NCI-H82 (cell line): Measurements from ENCODE around the gene PTPRD.

ENCODE experiments used
- DNase-seq: peaks from one replicate; lab custom pipeline; 2025; lab: John Stamatoyannopoulos, UW

The PTPRD gene

DNA sequence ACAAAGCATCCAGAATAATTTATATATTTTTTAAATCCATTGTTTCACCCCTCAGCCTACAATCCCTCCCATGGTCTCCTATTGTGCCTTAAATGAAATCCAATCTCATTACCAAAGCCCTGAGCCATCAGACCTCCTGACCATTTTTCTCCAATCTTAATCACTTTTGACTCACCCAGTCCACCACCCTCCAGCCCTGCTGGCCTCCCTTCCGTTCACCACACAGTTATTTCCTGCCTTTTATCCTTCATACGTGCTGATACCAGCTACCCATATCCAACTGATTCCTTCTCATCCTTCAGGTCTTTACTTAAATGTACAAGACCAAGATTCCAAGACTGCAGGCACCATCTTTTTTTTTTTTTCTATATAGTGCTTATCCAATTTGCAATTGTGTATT is 1786.5 kb downstream of the PTPRD start:
- DNase-seq = no peak

DNA sequence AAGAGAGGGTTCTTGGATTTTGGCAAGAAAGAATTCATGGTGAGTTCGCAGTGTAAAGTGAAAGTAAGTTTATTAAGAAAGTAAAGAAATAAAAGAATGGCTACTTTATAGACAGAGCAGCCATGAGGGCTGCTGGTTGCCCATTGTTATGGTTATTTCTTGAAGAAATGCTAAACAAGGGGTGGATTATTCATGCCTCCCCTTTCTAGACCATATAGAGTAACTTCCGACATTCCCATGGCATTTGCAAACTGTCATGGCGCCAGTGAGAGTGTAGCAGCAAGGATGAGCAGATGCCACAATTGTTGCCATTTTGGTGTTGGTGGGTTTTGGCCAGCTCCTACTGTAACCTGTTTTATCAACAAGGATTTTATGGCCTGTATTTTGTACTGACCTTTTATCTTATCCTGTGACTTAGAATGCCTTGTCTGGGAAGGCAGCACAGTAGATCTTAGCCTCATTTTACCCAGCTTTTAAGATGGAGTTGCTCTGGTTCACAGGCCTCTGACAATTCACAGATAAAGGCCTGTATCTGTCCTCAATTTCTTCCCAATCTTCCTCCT is 1787.1 kb downstream of the PTPRD start:
- no peak for DNase-seq

DNA sequence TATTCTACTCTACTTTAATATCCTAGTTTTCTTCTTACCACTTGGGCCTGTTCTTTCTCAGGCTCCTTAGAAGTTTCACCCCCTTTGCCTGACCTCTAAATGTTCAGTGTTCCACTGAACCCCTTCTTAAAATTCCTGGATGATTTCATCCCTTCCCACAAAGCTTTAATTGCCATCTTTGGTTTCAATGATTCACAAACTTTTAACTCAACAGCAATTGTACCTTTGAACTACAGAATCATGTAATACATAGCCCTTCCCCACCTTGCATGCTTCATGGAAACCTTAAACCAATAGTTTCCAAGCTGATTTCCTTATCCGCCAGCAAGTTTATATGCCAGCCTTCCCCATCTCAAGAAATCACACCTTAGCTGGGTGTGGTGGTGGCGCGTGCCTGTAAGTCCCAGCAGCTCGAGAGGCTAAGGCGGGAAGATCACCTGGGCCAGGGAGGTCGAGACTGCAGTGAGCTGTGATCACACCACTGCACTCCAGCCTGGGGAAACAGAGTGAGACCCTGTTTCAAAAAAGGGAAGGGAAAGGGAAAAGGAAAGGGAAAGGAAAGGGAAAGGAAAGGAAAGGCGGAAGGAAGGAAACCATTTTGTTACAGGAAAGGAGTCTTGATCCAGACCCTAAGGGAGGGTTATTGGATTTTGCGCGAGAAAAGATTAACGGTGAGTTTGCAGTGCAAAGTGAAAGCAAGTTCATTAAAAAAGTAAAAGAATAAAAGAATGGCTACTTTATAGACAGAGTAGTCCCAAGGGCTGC is 1789.5 kb downstream of the PTPRD start:
- DNase-seq = no peak

DNA sequence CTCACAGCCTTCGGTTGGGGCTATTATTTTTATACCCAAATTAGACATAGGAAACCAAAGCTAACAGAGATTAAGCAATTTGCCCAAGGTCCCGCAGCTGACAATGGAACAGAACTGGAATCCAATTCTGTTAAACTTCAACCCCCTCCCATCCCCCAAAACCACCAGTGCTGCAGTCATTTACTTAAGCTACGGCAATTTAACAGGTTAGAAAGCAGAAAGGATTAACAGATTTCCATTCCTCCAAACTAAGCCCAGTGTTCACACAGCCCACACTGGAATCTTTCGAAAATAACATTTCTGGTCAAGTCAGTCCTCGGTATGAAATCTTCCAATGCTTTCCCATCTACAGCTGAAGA is 1790.2 kb downstream of the PTPRD start:
- DNase-seq = peak; percentile 68

DNA sequence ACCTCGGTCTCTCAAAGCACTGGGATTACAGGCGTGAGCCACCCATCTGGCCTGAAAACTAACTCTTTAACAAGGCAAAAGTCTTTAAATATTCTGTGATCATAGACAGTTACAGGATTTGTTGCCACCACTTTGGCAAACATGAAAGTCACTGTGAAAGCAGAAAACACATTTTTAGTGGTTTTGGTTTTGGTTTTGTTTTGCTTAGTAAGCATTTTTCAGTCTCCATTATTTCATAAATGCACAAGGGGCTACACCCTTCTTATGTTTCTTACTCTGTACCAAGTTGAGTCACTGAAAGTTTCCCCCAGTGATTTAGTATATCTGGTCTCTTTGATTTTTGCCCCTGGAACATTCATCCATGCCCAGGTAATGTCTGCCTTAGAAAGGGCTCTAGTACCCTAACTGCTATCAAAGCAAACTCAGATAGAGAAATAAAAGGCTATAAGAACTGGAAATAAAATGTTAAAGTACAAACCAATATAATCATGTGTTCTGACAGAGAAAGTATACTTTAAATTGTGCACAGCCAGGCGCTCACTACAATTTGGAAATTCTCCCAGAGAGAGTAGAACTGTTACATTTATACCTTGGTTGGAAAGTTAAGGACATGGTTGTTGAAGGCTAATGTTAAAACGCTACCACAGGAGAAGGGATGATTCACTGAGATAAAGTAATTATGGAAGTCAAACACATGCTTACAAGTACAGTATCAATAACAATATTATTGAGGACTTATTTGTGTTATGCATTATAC is 1790.7 kb downstream of the PTPRD start:
- DNase-seq = no peak

DNA sequence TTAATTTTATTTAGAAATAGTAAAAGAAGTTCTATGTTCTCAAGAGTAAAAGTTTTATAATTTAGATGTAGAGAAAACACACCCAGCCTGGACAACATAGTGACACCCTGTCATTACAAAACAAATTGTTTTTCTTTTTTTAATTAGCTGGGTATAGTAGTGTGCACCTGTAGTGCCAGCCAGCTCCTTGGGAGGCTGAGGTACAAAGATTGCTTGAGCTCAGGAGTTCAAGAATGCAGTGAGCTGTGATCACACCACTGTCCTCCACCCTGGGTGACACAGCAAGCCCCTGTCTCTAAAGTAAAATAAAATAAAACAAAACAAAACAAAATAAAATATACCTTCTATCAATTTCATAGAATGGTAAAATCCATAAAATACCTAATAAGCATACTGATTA is 1795.5 kb downstream of the PTPRD start:
- DNase-seq = no peak

DNA sequence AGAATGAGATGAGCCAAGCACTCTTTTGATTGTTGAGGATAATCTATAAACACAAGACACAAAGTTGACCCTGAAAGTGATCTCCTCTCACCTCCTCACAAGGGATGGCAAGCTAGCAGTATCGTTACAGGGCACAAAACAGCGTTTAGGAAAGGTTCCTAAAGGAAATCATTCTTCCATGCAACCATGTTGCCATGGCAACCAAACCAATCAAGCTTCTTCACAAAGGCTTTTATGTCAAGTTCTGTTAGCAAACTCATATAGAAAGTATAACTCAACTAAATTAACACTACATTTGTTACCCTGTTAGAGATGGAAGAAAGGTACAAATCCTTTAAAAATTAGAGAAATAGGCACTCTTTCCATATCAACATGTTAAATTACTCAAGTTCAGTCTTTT is 1796.4 kb downstream of the PTPRD start:
- peak; percentile 3 for DNase-seq

DNA sequence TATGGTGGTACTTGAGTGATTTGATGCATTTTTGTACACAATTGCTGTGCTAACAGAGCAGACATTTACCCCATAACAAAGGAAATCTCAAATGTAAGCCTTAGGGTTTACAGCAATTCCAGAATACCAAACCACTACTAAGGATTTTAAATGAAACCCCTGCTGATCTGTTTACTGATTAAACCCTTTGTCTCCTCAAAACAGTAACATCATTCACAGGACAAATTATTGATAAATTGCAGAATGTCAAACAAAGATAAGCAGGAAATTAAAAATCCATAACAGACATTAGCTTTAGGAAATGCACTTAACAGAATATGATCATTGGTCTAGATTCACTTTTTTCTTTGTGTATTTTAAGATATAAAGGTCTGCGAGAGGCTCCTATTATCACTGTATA is 1796.9 kb downstream of the PTPRD start:
- no peak for DNase-seq

DNA sequence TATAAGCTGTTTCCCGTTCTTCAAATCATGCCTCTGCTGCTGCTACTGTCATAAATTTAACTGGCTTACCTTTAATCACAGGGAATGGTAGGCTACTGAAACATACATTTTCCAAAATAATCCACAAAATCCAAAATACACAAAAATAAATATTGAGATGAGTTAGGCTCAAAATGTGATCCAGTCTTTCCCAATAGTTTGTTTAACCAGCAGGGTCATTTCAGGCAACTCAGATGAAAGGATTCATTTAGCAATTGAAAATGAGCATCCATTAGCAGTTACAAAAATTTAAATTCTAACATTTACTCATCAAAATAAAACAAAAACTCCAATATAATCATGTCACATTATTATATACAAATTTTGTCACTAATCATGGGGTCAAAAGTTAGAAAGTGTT is 1797.6 kb downstream of the PTPRD start:
- DNase-seq = no peak

DNA sequence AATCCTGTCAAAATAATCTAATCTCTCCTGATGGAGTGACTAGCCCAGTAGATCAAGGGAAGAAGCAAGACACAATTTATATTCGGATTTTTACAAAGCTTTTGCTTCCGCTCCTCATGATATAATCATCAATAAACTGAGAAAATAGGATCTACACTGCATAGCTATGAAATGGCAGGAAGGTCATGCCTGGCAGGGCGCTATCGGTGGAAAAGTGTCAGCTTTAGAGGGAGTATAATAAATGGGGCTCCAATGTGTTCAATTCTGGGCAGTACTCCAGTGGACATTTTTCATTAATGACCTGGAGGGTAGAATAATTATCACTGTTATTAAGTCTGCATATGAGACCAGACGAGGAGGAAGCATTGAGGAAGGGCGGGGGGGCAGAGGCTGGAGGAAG is 1799.9 kb downstream of the PTPRD start:
- DNase-seq = no peak

DNA sequence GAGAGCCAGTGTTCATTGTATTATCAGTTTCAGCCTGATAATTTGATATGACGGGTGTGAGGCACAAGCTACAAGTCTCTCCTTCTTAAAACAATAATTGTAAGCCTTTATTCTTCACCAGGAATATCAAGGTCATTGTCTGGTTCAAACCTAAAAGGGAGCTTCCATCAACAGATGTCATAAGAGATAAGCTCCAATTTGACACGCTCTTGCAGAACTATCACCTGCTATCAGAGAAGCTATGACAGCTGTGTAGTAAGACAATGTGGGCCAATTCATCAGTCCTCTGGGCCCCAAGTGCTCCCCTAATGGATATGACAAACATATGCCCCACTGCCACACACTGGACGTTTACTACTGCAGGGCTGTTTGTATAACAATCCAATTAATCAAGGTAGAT is 1803.1 kb downstream of the PTPRD start:
- peak; percentile 80 for DNase-seq

DNA sequence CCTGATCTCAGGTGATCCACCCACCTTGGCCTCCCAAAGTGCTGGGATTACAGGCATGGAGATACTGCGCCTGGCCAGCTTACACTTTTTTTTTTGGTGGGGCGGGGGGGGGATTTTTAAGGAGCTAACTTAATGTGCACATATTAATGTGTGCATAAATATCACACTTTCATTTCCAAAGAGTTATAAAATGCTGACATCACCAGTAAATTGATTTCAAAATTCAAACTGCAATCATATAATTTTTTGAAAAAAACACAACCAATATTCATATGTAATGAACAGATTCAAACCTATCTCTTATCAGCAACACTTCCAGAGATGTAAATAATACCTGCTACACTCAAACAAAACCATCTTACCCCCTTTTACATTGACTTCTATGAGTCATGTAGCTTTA is 1806.7 kb downstream of the PTPRD start:
- DNase-seq = no peak

DNA sequence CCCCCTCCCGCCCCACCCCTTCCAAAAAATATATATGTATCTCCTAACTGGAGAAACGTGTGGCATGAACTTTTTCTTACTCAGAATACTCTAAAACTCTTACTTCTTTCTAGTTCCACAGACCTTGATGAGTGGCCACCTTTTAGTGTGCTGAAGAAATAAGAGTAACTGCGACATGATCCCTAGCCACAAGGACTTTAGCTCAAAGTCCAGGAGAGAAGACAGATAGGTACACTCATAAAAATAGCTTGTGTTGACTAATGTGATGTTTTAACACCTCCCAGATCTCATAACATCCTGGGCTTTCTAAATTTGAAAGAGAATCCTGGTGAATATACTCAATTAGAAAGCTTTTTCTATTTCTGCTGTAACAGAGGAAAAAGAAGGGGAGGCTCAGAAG is 1808.2 kb downstream of the PTPRD start:
- DNase-seq = no peak

DNA sequence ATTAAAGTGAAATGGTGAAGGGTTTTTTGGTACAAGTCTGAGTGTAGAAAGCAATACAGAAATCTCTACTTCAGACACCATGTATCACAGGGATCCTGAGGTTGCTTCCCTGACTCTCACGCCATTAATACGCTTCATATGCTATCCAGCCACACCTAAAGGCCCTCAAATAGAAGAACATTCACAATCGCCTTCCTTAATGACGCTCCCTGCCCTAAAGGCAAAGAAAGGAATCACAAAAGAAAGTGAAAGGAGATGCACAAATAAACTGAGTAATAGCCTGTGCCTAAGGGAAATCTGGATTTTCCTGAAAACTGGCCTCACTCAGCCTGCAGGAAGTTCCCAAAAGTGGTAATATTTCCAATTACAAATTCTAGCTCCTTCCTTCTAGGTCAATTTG is 1810.6 kb downstream of the PTPRD start:
- no peak for DNase-seq

DNA sequence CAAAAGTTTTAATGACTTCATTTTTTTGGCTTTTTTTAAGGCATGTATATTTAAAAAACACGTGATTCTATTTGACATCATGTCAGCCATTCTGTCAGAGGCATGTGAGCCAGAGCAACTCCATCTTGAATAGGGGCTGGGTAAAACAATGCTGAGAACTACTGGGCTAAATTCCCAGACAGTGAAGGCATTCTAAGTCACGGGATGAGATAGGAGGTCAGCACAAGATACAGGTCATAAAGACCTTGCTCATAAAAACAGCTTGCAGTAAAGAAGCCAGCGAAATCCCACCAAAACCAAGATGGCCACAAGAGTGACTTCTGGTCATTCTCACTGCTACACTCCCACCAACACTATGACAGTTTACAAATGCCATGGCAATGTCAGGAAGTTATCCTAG is 1812.6 kb downstream of the PTPRD start:
- no peak for DNase-seq

DNA sequence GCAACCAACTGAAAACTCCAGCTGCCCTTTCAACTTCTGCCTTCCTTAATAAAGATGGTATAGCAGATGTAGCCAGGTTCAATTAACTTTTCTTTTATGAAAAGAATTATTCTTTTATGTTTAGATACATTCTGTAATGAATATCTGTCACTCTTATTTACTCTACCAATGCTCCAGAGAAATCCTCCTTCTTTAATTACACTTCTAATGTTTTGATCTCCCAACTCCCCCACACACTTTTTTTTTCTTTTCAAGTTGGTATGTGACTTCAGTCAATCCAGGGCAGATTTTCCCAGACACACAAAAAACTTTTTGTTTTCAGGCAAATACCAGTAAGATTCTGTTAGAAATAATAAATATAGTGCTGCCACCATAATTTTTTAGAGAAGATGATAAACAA is 1813.2 kb downstream of the PTPRD start:
- no peak for DNase-seq

DNA sequence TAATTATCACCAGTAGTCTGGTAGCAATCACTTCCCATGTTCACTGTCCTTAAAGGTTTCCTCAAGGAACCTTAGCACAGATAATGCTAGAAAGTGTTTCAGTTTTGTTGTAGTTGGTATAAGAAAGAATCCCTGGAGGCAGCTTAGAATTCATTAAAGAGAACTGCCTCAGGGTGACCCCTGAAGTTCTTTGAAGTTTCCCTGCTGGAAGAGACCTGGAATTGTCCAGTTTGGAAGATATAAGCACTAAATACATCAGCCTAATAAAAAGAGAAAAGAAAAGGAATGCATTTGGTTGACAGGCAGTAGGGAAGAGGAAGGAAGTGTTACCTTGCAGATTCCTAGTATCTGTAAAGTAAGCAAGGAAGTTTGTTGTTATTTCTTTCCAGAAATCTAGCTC is 1813.6 kb downstream of the PTPRD start:
- no peak for DNase-seq

DNA sequence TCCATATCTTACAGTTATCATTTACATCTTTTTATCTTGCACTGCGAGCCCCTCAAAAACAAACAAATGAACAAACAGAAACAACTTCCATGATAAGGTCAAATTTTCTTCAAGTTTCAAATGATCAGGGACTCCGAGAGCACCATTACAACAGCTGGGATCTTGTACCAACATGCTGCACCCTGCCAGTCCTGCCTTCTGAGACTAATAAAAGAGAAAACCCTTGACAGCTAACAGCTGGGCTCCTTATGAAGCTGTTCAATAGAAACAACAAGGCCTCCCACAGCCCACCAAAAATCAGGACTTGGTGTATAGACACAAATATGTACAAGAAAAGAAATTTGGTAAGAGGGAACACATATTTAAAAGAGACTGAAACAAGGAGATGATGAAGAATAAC is 1828.0 kb downstream of the PTPRD start:
- peak; percentile 23 for DNase-seq

DNA sequence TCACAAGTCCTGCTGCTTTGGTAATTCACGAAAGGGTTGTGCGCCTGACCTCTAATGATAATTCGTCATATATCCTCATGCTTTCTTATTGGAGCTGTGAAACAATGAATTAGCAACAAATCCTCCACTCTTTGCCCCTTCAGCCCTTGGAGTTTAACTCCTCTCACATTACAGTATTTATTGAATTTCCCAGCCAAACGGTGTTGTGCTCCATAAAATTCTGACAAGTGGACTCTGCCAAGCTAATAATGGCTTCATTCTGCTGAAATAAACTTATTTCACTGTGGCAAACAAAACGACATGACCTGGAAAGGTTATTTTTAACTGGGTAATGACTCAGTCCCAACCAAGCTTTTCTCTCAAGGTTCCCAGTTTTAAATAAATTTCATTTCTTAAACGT is 1828.9 kb downstream of the PTPRD start:
- no peak for DNase-seq

DNA sequence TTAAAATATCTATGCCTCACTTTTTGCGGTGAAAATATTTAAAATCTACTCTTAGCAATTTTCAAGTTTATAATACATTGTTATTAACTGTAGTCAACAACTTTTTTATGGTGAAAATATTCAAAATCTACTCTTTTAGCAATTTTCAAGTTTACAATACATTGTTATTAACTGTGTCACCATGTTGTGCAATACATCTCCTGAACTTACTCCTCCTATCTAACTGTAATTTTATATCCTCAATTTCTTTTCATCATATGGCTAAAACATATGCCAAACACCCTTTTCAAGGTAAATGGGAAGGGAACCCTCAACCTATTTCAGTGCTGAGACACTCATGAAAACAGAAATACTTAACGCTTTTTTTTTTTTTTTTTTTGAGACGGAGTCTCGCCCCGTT is 1830.6 kb downstream of the PTPRD start:
- DNase-seq = no peak

DNA sequence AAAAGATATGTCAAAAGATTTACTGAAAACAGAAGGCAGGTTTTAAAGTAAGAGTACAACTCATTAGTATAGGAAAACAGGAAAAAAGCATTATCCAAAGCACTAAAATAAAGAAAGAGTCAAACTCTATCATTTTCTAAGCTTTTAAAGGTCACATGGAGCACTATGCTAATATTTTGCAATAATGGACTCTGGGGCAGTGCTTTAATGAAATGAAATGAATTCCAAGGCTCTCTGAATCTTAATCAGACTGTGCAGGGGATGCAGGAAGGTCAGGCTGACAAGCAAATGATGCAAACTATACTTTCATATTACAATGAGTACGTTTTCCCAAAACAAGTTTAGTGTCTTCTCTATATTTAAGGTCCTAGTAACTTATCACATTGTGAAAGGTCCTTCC is 1831.3 kb downstream of the PTPRD start:
- no peak for DNase-seq

DNA sequence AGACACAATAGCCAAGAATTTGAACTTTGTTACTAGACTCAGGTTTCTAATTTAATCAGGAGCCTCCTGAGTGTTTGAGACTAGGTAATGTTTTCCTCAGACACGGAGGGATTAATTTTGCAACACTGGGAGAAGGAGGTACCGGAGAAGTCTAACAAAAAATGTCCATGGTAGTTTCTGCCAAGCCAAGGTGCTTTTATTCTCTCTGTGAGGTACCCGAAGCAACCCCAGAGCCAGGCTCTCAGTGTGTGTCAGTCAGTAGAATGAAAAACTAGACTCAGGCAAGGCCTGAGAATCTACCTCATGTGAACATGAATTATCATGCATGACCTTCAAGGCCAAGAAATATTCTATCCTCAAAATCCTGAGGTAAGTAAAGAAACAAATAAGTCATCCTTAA is 1832.4 kb downstream of the PTPRD start:
- no peak for DNase-seq

DNA sequence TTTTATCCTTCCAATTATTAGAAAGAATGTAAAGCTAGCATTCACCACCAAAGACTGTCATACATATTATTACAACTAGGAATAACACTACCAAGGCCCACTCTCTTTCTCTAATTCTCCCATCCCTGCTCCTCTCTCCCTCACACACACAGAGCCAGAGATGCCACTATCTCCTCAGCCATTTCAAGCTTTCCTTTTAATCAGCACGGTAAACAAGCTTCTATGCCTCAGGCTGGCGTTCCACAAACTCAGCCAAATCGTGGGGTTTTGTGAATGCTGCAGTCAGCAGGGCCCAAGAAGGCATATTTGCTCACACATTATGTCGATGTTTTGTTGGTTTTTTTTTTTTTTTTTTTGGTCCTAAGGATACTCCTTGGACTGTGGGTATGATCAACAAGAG is 1833.3 kb downstream of the PTPRD start:
- DNase-seq = no peak

DNA sequence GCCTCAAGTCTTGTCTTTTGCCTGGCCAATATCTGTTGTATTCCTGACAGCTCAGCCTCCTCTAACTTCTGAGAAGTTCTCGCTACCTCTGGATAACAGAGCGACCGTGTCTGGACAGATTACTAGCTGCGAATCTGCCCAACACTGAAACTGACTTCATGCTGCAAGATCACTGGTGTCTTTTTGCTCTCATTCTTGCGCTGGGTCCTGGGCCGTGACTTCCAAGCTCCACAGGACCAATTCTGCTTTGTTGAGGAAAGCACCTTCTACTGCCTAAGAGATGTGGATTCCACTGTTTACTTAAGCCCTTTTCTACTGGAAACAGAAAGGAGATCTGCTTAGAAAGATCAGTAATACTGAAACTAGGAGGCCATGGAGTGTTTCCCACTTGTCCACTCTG is 1834.4 kb downstream of the PTPRD start:
- DNase-seq = no peak
